Epithelial cell of esophagus (primary cell): ENCODE results near the gene TMED10.
"Not testable (repeated sequence)": the region's sequence is repeated elsewhere in the genome, so short reads cannot be mapped to it uniquely, and the experiment has no call there.

Experiments used
- DNase-seq: peaks from one replicate; pipeline ENCODE4 v3.0.0; 2010; ENCODE audit warnings: low read depth
- H3K4me3 ChIP-seq: 2 replicates; pipeline ENCODE4 v1.5.1; 2011; ENCODE audit warnings: mild to moderate bottlenecking, low read length, control low read depth
- TF ChIP-seq, protein P1 (sequence below): IDR thresholded peaks from 2 replicates; pipeline ENCODE4 v1.5.1; 2011; ENCODE audit warnings: low read depth, mild to moderate bottlenecking, low read length, control low read depth, inconsistent platforms; ENCODE audit not compliant: insufficient read depth; ENCODE audit errors: missing control alignments

TMED10 gene

DNA sequence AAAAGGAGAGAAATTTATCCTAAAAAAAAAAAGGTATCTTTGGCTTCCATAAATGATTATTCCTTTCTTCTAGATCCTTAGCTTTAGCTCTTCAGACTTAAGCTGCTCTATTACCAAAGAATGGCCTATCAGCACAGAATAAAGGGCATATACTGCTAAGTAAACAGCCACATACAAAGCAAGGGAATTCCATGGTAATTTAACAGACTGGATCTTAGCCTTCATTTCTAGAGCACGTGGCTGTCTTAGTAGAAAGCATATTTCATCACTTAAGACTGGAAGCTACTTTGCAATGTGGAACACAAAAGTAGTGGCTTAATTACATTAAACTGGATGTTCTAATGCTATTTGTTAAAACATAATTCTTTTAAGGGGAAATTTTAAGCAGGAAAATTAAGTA is 23.1 kb downstream of the TMED10 start:
- no peak overlapping the region for H3K4me3 ChIP-seq
- TF ChIP-seq, protein P1, sequence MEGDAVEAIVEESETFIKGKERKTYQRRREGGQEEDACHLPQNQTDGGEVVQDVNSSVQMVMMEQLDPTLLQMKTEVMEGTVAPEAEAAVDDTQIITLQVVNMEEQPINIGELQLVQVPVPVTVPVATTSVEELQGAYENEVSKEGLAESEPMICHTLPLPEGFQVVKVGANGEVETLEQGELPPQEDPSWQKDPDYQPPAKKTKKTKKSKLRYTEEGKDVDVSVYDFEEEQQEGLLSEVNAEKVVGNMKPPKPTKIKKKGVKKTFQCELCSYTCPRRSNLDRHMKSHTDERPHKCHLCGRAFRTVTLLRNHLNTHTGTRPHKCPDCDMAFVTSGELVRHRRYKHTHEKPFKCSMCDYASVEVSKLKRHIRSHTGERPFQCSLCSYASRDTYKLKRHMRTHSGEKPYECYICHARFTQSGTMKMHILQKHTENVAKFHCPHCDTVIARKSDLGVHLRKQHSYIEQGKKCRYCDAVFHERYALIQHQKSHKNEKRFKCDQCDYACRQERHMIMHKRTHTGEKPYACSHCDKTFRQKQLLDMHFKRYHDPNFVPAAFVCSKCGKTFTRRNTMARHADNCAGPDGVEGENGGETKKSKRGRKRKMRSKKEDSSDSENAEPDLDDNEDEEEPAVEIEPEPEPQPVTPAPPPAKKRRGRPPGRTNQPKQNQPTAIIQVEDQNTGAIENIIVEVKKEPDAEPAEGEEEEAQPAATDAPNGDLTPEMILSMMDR: no peak
- no peak for DNase-seq

- no peak overlapping the region for H3K4me3 ChIP-seq
- TF ChIP-seq, protein P1: no peak
- DNase-seq: no peak
These were observed 24.6 kb downstream of the TMED10 start for GRCh38 chr14:75151851-75152250.

DNA sequence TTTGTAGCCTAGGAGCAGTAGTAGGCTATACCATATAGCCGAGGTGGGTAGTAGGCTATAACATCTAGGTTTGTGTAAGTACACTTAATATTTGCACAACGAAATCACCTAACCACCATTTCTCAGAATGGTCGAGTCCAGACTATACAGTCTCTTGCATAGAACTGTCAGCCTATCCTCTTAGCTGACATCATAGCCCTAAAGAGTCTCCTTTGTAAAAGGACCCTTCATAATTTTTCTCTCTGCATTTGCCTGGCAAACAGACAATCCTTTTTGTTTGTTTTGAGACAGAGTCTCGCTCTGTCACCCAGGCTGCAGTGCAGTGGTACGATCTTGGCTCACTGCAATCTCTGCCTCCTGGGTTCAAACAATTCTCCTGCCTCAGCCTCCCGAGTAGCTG is 25.8 kb downstream of the TMED10 start:
- DNase-seq, H3K4me3 ChIP-seq: not testable (repeated sequence)

GRCh38 chr14:75150150-75150549 is 26.3 kb downstream of the TMED10 start:
- TF ChIP-seq, protein P1: no peak
- DNase-seq: peak; percentile 76
- no peak overlapping the region for H3K4me3 ChIP-seq

DNA sequence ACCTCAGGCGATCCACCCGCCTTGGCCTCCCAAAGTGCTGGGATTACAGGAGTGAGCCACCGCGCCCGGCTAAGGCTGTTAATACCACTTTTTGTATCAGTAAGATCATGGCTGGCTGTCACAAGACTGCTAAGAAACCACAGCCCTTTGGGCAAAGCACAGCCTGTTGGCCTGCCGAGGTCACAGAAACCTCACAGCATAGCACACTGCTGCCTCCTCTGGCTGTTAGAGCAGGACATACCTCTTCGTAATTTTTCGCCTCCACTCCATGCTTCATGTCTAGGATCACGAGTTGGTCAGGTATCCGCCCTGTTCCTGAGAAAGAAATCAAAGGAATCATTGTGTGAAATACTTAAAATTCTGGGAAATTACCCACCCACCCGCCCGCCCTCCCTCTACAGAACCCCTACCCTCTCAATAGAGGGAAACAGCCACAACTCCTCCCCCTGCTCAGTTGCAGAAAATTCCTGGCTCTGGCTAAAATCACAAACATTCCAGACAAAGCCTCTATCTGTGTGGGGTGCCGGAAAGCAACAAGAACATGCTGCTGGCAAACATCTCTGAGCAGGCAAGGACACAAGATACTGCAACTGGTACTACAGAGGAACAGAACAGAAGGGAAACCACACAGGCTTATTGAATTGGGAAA is 28.9 kb downstream of the TMED10 start:
- DNase-seq: peak; percentile 64
- no peak overlapping the region for H3K4me3 ChIP-seq
- TF ChIP-seq, protein P1: peak; percentile 52

DNA sequence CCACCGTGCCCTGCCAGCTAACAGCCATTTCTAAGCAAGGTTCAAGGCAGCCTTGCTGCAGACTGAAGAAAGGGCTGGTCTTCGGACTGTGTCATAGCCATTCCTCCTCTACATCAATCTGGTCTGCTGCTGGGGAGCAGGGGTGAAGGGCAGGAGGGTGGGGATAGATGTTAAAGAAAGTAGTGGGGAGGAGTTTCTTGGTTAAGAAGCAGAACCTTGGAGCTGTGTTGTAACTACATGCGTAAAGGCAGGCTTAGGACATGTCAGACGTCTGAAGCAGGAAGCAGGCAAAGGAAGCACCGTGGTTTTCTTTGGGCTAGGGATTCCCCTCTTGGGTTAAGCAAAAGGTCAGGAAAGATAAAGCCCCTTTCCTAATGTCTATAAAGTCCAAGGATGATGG is 31.5 kb downstream of the TMED10 start:
- TF ChIP-seq, protein P1: no peak
- H3K4me3 ChIP-seq: no peak overlapping the region
- no peak for DNase-seq

DNA sequence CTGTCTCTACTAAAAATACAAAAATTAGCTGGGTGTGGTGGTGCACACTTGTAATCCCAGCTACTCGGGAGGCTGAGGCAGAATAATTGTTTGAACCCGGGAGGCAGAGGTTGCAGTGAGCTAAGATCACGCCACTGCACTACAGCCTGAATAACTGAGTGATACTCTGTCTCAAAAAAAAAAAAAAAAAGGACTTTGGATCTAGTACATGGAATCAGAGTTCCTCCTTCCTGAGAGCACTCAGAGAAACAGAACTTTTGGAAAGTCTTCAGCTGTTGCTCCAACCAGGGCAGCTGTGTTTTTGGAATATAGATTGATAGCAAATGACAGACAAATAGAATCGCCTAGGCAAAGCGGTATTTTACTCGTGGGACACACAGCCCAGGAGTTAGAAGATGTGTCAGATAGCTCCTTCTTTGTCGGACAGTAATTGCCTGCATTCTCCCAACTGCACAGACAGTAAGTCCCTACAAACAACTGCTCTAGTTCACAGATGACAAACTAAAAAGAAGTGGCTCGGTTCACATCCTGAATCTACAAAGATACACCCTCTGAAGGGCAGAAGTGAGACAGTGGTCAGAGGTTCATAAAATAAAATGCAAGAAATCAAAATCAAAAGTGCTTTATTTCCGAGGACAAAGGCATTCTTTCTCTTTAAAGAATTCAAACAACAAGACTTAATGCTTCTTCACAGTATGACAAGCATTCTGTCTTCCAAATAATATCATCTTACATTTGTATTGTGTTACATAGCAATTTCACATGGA is 32.5 kb downstream of the TMED10 start:
- DNase-seq: no peak
- no peak overlapping the region for H3K4me3 ChIP-seq
- TF ChIP-seq, protein P1: no peak
